H1 (cell line): ENCODE data around the gene LMNTD2. TPM values are rescaled to one million over a fixed set of nuclear protein-coding genes. Genes with fewer than 3 reads are reported as not detected.

Experiments
- CTCF ChIA-PET: fragments of 300-600 bp; sonication (Branson Sonifier 250); formaldehyde crosslinking; loops from one replicate; lab custom pipeline; 2021; ENCODE audit not compliant: partially characterized antibody; lab: Charles Lee
- POLR2A ChIA-PET: fragments of 300-600 bp; sonication (Branson Sonifier 250); formaldehyde crosslinking; loops from one replicate; lab custom pipeline; 2021; ENCODE audit warnings: inconsistent platforms; ENCODE audit not compliant: partially characterized antibody; lab: Charles Lee
- DNase-seq, 2 experiments: peaks; one replicate each; pipeline versions ENCODE4 v3.0.0 to v3.0.0-alpha.2; 2010 to 2022; ENCODE audit warnings: low spot score in 2 of 2, low read depth in 1 of 2, mixed read lengths in 1 of 2
- FAIRE-seq: peaks from 2 replicates; lab custom pipeline; 2011; peaks lifted over from hg19 to GRCh38; lab: Jason Lieb, UNC
- H2AFZ ChIP-seq: 2 replicates; pipeline ENCODE4 v1.8.1; 2012; ENCODE audit warnings: low read length, inconsistent platforms
- H2AK5ac ChIP-seq: 2 replicates; pipeline ENCODE4 v1.6.1; 2013; ENCODE audit warnings: low read depth, low read length
- H2BK120ac ChIP-seq: replicated peaks from 2 replicates; pipeline ENCODE3; 2013; ENCODE audit warnings: low read depth, low read length, inconsistent platforms
- H2BK12ac ChIP-seq: 2 replicates; pipeline ENCODE4 v1.6.1; 2013; ENCODE audit warnings: low read depth, low read length
- H2BK15ac ChIP-seq: 2 replicates; pipeline ENCODE4 v1.6.1; 2013; ENCODE audit warnings: low read length
- H2BK20ac ChIP-seq: 2 replicates; pipeline ENCODE4 v1.6.1; 2013; ENCODE audit warnings: low read length
- H2BK5ac ChIP-seq: 2 replicates; pipeline ENCODE4 v1.6.1; 2013; ENCODE audit warnings: low read depth, low read length
- H3K14ac ChIP-seq: 2 replicates; pipeline ENCODE4 v1.6.1; 2013; ENCODE audit warnings: inconsistent platforms; ENCODE audit not compliant: insufficient read length
- H3K18ac ChIP-seq: 2 replicates; pipeline ENCODE4 v1.6.1; 2013; ENCODE audit warnings: low read length; ENCODE audit errors: extremely low read depth
- H3K23ac ChIP-seq: 2 replicates; pipeline ENCODE4 v1.6.1; 2013; ENCODE audit warnings: inconsistent platforms; ENCODE audit not compliant: insufficient read length
- H3K23me2 ChIP-seq: 2 replicates; pipeline ENCODE4 v1.6.1; 2013; ENCODE audit warnings: low read depth, low read length
- H3K27ac ChIP-seq: 2 replicates; pipeline ENCODE4 v1.6.1; 2011; ENCODE audit warnings: low read depth, low read length, inconsistent platforms
- H3K27me3 ChIP-seq, 4 experiments: replicated peaks in 1 of 4; 1 replicate in 1 of 4; 2 replicates in 3 of 4; pipeline versions ENCODE4 v1.6.1 to v1.8.1; 2011 to 2013; ENCODE audit warnings: low read length in 3 of 4, mild to moderate bottlenecking in 3 of 4, inconsistent platforms in 2 of 4, mixed read lengths in 2 of 4, moderate library complexity in 1 of 4; ENCODE audit not compliant: control insufficient read depth in 3 of 4, insufficient read depth in 3 of 4; ENCODE audit errors: extremely low read depth in 1 of 4
- H3K36me3 ChIP-seq, 4 experiments: 2 replicates each; pipeline versions ENCODE4 v1.6.1 to v1.8.1; 2011 to 2013; ENCODE audit warnings: mild to moderate bottlenecking in 4 of 4, low read length in 3 of 4, moderate library complexity in 2 of 4, control low read depth in 1 of 4, inconsistent platforms in 1 of 4; ENCODE audit not compliant: insufficient read depth in 4 of 4, control insufficient read depth in 2 of 4
- H3K4ac ChIP-seq: replicated peaks from 2 replicates; pipeline ENCODE3; 2013; ENCODE audit warnings: low read length, low read depth, mixed read lengths, inconsistent platforms; ENCODE audit not compliant: insufficient read length
- H3K4me1 ChIP-seq, 4 experiments: replicated peaks in 1 of 4; 1 replicate in 1 of 4; 2 replicates in 3 of 4; pipeline versions ENCODE4 v1.6.1 to v1.8.1; 2011 to 2013; ENCODE audit warnings: low read length in 3 of 4, inconsistent platforms in 2 of 4, mixed read lengths in 1 of 4; ENCODE audit not compliant: insufficient read depth in 4 of 4, control insufficient read depth in 3 of 4
- H3K4me2 ChIP-seq, 2 experiments: 2 replicates each; pipeline versions ENCODE4 v1.6.1 to v1.8.1; 2011 to 2013; ENCODE audit warnings: low read depth in 2 of 2, low read length in 2 of 2, control low read depth in 1 of 2, inconsistent platforms in 1 of 2, mild to moderate bottlenecking in 1 of 2; ENCODE audit not compliant: insufficient read depth in 1 of 2
- H3K4me3 ChIP-seq, 4 experiments: fragments of 200-600, 300-600 bp in 1 of 4; sonication (generic), shearing (Covaris generic), sonication (Bioruptor Twin) in 1 of 4; 2 replicates each; pipeline versions ENCODE4 v1.5.1 to v1.8.1; 2011 to 2016; ENCODE audit warnings: low read length in 4 of 4, low read depth in 3 of 4, control low read depth in 2 of 4, inconsistent platforms in 2 of 4, mild to moderate bottlenecking in 2 of 4, mixed read lengths in 1 of 4, moderate library complexity in 1 of 4; ENCODE audit not compliant: insufficient read depth in 2 of 4; ENCODE audit errors: extremely low read depth in 1 of 4
- H3K56ac ChIP-seq: replicated peaks from 2 replicates; pipeline ENCODE3; 2013; ENCODE audit warnings: low read depth, mild to moderate bottlenecking, mixed read lengths, low read length, inconsistent platforms; ENCODE audit not compliant: insufficient read length
- H3K79me1 ChIP-seq: 2 replicates; pipeline ENCODE4 v1.6.1; 2013; ENCODE audit warnings: low read depth, low read length, control low read depth
- H3K79me2 ChIP-seq, 2 experiments: 2 replicates each; pipeline versions ENCODE4 v1.6.1 to v1.8.1; 2012 to 2013; ENCODE audit warnings: low read length in 2 of 2, mild to moderate bottlenecking in 2 of 2, inconsistent platforms in 1 of 2; ENCODE audit not compliant: insufficient read depth in 2 of 2, control insufficient read depth in 1 of 2
- H3K9ac ChIP-seq, 4 experiments: replicated peaks in 1 of 4; 1 replicate in 1 of 4; 2 replicates in 3 of 4; pipeline versions ENCODE4 v1.6.1 to v1.8.1; 2011 to 2013; ENCODE audit warnings: low read depth in 3 of 4, low read length in 3 of 4, control low read depth in 2 of 4, mild to moderate bottlenecking in 2 of 4, moderate library complexity in 2 of 4, inconsistent platforms in 1 of 4; ENCODE audit errors: extremely low read depth in 1 of 4
- H3K9me3 ChIP-seq, 2 experiments: 2 replicates each; pipeline versions ENCODE4 v1.6.1 to v1.8.1; 2012 to 2013; ENCODE audit warnings: mild to moderate bottlenecking in 2 of 2, moderate library complexity in 2 of 2, control low read depth in 1 of 2, inconsistent platforms in 1 of 2, low read depth in 1 of 2, low read length in 1 of 2, mixed read lengths in 1 of 2; ENCODE audit not compliant: insufficient read depth in 2 of 2
- H4K20me1 ChIP-seq, 2 experiments: replicated peaks in 1 of 2; 2 replicates each; pipeline versions ENCODE3 to v1.8.1; 2011 to 2013; ENCODE audit warnings: inconsistent platforms in 2 of 2, low read length in 2 of 2, mild to moderate bottlenecking in 1 of 2; ENCODE audit not compliant: insufficient read depth in 2 of 2, control insufficient read depth in 1 of 2
- H4K5ac ChIP-seq: 2 replicates; pipeline ENCODE4 v1.6.1; 2013; ENCODE audit warnings: low read length, low read depth, mixed read lengths, inconsistent platforms; ENCODE audit not compliant: insufficient read length
- H4K8ac ChIP-seq: 2 replicates; pipeline ENCODE4 v1.8.0; 2013; ENCODE audit warnings: mild to moderate bottlenecking, moderate library complexity, low read length, inconsistent platforms; ENCODE audit not compliant: insufficient read depth; ENCODE audit errors: extremely low read depth
- H4K91ac ChIP-seq: replicated peaks from 2 replicates; pipeline ENCODE3; 2013; ENCODE audit warnings: low read length, mixed read lengths, inconsistent platforms; ENCODE audit not compliant: insufficient read length
- POU5F1 ChIP-seq: IDR thresholded peaks from 2 replicates; pipeline ENCODE4 v1.6.1; 2011; ENCODE audit warnings: low read depth, mild to moderate bottlenecking, low read length, moderate library complexity
- RNF2 ChIP-seq: fragments of 200-900, 300-1000 bp; sonication (generic); IDR thresholded peaks from 2 replicates; pipeline ENCODE4 v1.7.1; 2016; ENCODE audit warnings: borderline replicate concordance, low read depth, mild to moderate bottlenecking, antibody characterized with exemption, low read length; ENCODE audit not compliant: poor library complexity, severe bottlenecking; ENCODE audit errors: missing control alignments
- SIN3A ChIP-seq, 2 experiments: IDR thresholded peaks in 1 of 2; conservative IDR thresholded peaks in 1 of 2; 2 replicates each; pipeline ENCODE4 v1.6.1; 2011 to 2012; ENCODE audit warnings: low read length in 2 of 2, improper control_type of control experiment in 1 of 2, low read depth in 1 of 2, mild to moderate bottlenecking in 1 of 2
- YY1 ChIP-seq: IDR thresholded peaks from 2 replicates; pipeline ENCODE4 v1.6.1; 2011; ENCODE audit warnings: low read depth, mild to moderate bottlenecking, low read length
- WGBS, 2 experiments: shearing (Covaris generic) in 1 of 2; methylation state at CpG; one replicate each; pipeline versions ENCODE4 v1.1.6 to v1.1.7; 2013 to 2015; ENCODE audit warnings: low lambda C conversion rate in 2 of 2, mixed read lengths in 2 of 2, inconsistent platforms in 1 of 2, low coverage in 1 of 2, missing lambda C conversion rate in 1 of 2; ENCODE audit not compliant: insufficient replicate concordance in 2 of 2, insufficient coverage in 1 of 2, insufficient read length in 1 of 2; ENCODE audit errors: extremely low coverage in 1 of 2, missing lambda C conversion rate in 1 of 2; 5-methylcytosine and 5-hydroxymethylcytosine counted together
- polyA plus RNA-seq, 7 experiments: library from polyadenylated mRNA; depleted of rRNA in 3 of 7; stranded (reverse) in 5 of 7; unstranded in 2 of 7; fragments of >200 nt in 5 of 7; fragments of 200-250 nt in 2 of 7; gene quantifications; 1 replicate in 5 of 7; 2 replicates in 1 of 7; 4 replicates in 1 of 7; pipeline versions ENCODE4 v1.2.1 to v1.2.3, GENCODE V29; 2011 to 2013; ENCODE audit warnings: missing spikeins in 2 of 7, mixed read lengths in 2 of 7
- total RNA-seq: library from RNA; stranded (reverse); fragmentation: NEBNext Ultra II Directional; extraction: Animal tissue kit (Norgen Biotek cat#: 25700); gene quantifications from 2 replicates; pipeline ENCODE4 v1.2.1, GENCODE V29; 2021

The LMNTD2 gene
- total and polyA plus RNA-seq, 2 of the 8 experiments (the other 6 are each of a cell fraction or from before 2014, with no cell fraction given), result 1.6 to 3.1 TPM

DNA sequence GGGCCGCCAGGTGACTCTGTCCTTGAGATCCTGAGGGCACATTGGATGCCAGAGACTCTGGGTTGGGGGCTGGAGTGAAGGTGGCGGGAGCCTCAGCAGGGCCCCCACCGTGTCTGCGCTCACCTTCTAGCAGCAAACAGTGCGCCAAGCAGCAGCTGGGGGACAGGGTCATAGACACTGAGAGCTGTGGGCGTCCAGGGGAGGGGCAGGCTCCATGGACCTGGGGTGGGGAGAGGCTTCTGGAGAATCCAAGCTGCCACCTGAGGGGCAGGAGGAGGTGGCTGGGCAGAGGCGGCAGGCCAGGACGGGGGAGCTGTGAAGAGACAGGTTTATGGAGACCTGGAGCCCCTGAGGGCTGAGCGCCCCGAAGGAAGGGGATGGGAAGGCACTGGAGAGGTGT, 23.7 kb upstream of the LMNTD2 start:
- Histone ChIP-seq H4K20me1 (peaks cover 31 to 38% of the 10 kb centered on the region in 2 experiments), H3K9ac (0 out of 7 replicates have a peak overlapping the region, but pooled peaks of 1 of the 4 experiments have one; percentile 3), H3K23me2 (no peaks in the 10 kb centered on the region), H2AFZ (no peak overlapping the region), H3K18ac (no peak overlapping the region), H3K79me2 (peaks cover 12 to 38% of the 10 kb centered on the region in 2 experiments), H3K9me3 (no peaks in the 10 kb centered on the region)
- no peak for FAIRE-seq
- TF ChIP-seq RNF2 (no peak), SIN3A (conservative IDR thresholded peaks at IDR 0.05 in 1 of 2, IDR thresholded peaks at IDR 0.05 in 1 of 2; ENCODE audit: low read depth in 1 of 2, low read length in 2 of 2) (no peak), POU5F1 (no peak), YY1 (no peak)
- TF ChIP-seq, all 59 proteins: peak for 0
- Histone ChIP-seq H3K56ac (no peak overlapping the region), H3K4ac (no peak overlapping the region), H3K4me1 (no peaks in the 10 kb centered on the region; a peak in 1 of 7 replicates), H4K5ac (no peak overlapping the region), H3K79me1 (peaks cover 21% of the 10 kb centered on the region), H2BK5ac (no peak overlapping the region), H3K4me3 (no peak overlapping the region), H4K91ac (no peak overlapping the region), H3K27me3 (no peaks in the 10 kb centered on the region), H2BK12ac (no peak overlapping the region), H2BK15ac (no peak overlapping the region), H3K36me3 (peaks cover 16 to 36% (median 32%) of the 10 kb centered on the region in 4 experiments; a peak in 7 of 8 replicates), H2AK5ac (no peak overlapping the region), H3K4me2 (no peak overlapping the region), H2BK120ac (no peak overlapping the region), H3K14ac (no peak overlapping the region), H3K27ac (no peak overlapping the region), H2BK20ac (no peak overlapping the region), H3K23ac (no peak overlapping the region), H4K8ac (no peak overlapping the region)
- ChIA-PET POLR2A (interaction anchor here (0.7 to 1.5 kb wide), 2 partner anchors 142 to 179 kb away, joined by 3 read pairs; no protein-coding TSS in a partner anchor), CTCF (no interaction called here)
- WGBS, 2 experiments, result 98% methylated on average over 7 of the region's 10 CpGs; no CpG with 5 or more reads in 1 of the 2 experiments
- no peak for DNase-seq
